K562 (cell line): ENCODE results near the gene RALGPS1.

Experiments
- KDM2B ChIP-seq: fragments of 250-450 bp; sonication (Bioruptor Pico); IDR thresholded peaks from 2 replicates; pipeline ENCODE4 v1.8.0; 2021; ENCODE audit warnings: mild to moderate bottlenecking, moderate library complexity
- MCM5 ChIP-seq: fragments of 450-650 bp; IDR thresholded peaks from 2 replicates; pipeline ENCODE4 v1.6.1; 2016; ENCODE audit warnings: low read depth
- MTF1 ChIP-seq: fragments of 250-450 bp; sonication (Bioruptor Pico); IDR thresholded peaks from 2 replicates; pipeline ENCODE4 v1.9.0; 2021; ENCODE audit warnings: moderate library complexity, mild to moderate bottlenecking, inconsistent platforms, borderline replicate concordance
- MYC ChIP-seq, 2 experiments: fragments of 250-450 bp in 1 of 2; sonication (Bioruptor Pico) in 1 of 2; IDR thresholded peaks; 2 replicates each; pipeline versions ENCODE4 v1.5.1 to v1.6.1; 2012 to 2021; ENCODE audit warnings: low read depth in 2 of 2, borderline replicate concordance in 1 of 2, improper control_type of control experiment in 1 of 2, low read length in 1 of 2, mild to moderate bottlenecking in 1 of 2, moderate library complexity in 1 of 2
- MYNN ChIP-seq, 2 experiments: sonication (generic); formaldehyde crosslinking in 1 of 2; IDR thresholded peaks; 2 replicates each; pipeline versions ENCODE4 v1.5.0 to v1.6.1; 2016 to 2020; ENCODE audit warnings: antibody characterized with exemption in 1 of 2, missing genetic modification reagents in 1 of 2
- PPARD ChIP-seq: fragments of 250-450 bp; sonication (Bioruptor Pico); IDR thresholded peaks from 2 replicates; pipeline ENCODE4 v1.8.0; 2022; ENCODE audit warnings: inconsistent platforms, mild to moderate bottlenecking, moderate library complexity
- TF ChIP-seq, protein P1 (sequence below): fragments of 450-650 bp; IDR thresholded peaks from 2 replicates; pipeline ENCODE4 v1.7.1; 2018; ENCODE audit warnings: mild to moderate bottlenecking, low read depth; ENCODE audit not compliant: partially characterized antibody
- TF ChIP-seq, protein P2 (sequence below), 3 experiments: IDR thresholded peaks in 2 of 3; conservative IDR thresholded peaks in 1 of 3; 2 replicates each; pipeline ENCODE4 v1.5.1; 2011 to 2012; ENCODE audit warnings: low read length in 3 of 3, mild to moderate bottlenecking in 3 of 3, control low read depth in 2 of 3, improper control_type of control experiment in 1 of 3, inconsistent platforms in 1 of 3, low read depth in 1 of 3, mixed read lengths in 1 of 3, moderate library complexity in 1 of 3; ENCODE audit not compliant: insufficient read depth in 2 of 3

DNA sequence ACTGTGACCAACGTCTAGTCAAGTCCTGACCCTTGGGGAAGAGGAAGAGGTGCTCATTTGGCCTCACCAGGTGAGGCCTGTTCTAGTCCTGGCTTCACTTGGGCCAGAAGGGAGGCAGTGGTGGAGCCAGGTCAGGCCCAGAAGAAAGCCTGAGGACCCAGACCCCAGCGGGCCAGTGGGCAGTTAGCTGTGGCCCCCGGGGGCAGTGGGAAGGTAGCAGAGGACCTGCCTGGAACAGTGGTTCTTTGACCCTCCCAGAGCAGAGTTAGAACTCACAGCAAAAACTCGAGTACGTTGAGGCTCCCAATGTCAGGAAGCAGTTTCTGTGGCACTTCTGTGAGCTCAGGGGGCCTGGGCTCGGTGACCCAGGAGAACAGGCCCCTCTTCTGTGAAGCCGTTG, 284.0 kb downstream of the RALGPS1 start:
- no peak for TF ChIP-seq MTF1 (CRISPR knock-in tag)
- TF ChIP-seq PPARD, result no peak
- no peak for TF ChIP-seq MCM5
- TF ChIP-seq MYNN (IDR thresholded peaks at IDR 0.05), result no peak
- TF ChIP-seq MYNN (CRISPR knock-in tag; IDR thresholded peaks at IDR 0.05), result no peak
- TF ChIP-seq, protein P1, sequence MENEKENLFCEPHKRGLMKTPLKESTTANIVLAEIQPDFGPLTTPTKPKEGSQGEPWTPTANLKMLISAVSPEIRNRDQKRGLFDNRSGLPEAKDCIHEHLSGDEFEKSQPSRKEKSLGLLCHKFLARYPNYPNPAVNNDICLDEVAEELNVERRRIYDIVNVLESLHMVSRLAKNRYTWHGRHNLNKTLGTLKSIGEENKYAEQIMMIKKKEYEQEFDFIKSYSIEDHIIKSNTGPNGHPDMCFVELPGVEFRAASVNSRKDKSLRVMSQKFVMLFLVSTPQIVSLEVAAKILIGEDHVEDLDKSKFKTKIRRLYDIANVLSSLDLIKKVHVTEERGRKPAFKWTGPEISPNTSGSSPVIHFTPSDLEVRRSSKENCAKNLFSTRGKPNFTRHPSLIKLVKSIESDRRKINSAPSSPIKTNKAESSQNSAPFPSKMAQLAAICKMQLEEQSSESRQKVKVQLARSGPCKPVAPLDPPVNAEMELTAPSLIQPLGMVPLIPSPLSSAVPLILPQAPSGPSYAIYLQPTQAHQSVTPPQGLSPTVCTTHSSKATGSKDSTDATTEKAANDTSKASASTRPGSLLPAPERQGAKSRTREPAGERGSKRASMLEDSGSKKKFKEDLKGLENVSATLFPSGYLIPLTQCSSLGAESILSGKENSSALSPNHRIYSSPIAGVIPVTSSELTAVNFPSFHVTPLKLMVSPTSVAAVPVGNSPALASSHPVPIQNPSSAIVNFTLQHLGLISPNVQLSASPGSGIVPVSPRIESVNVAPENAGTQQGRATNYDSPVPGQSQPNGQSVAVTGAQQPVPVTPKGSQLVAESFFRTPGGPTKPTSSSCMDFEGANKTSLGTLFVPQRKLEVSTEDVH, result no peak
- no peak for TF ChIP-seq KDM2B (CRISPR knock-in tag)
- TF ChIP-seq, protein P2, sequence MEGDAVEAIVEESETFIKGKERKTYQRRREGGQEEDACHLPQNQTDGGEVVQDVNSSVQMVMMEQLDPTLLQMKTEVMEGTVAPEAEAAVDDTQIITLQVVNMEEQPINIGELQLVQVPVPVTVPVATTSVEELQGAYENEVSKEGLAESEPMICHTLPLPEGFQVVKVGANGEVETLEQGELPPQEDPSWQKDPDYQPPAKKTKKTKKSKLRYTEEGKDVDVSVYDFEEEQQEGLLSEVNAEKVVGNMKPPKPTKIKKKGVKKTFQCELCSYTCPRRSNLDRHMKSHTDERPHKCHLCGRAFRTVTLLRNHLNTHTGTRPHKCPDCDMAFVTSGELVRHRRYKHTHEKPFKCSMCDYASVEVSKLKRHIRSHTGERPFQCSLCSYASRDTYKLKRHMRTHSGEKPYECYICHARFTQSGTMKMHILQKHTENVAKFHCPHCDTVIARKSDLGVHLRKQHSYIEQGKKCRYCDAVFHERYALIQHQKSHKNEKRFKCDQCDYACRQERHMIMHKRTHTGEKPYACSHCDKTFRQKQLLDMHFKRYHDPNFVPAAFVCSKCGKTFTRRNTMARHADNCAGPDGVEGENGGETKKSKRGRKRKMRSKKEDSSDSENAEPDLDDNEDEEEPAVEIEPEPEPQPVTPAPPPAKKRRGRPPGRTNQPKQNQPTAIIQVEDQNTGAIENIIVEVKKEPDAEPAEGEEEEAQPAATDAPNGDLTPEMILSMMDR (IDR thresholded peaks at IDR 0.05 in 2 of 3, conservative IDR thresholded peaks at IDR 0.05 in 1 of 3; ENCODE audit: insufficient read depth in 2 of 3, low read depth in 1 of 3, low read length in 3 of 3), result no peak
- TF ChIP-seq MYC (IDR thresholded peaks at IDR 0.05; ENCODE audit: low read depth, low read length), result no peak
- no peak for TF ChIP-seq MYC (CRISPR knock-in tag; IDR thresholded peaks at IDR 0.05; ENCODE audit: borderline replicate concordance, low read depth)
